MM.1S (cell line): Measurements from ENCODE around the gene TFR2.

Experiments
- DNase-seq: peaks from one replicate; pipeline ENCODE4 v3.0.0-alpha.2; 2015
- H2AFZ ChIP-seq: fragments of 300-600 bp; sonication (generic); 2 replicates; pipeline ENCODE4 v1.6.0; 2016; ENCODE audit warnings: antibody characterized with exemption, low read length
- H3F3A ChIP-seq: fragments of 300-600 bp; sonication (generic); 2 replicates; pipeline ENCODE4 v1.6.1; 2016; ENCODE audit warnings: mild to moderate bottlenecking, antibody characterized with exemption, low read length, moderate library complexity, mixed read lengths; ENCODE audit not compliant: insufficient read depth
- H3K27ac ChIP-seq: fragments of 300-600 bp; sonication (generic); 2 replicates; pipeline ENCODE4 v1.5.1; 2016; ENCODE audit warnings: mild to moderate bottlenecking, low read length
- H3K27me3 ChIP-seq: fragments of 300-600 bp; sonication (generic); replicated peaks from 2 replicates; pipeline ENCODE4 v1.6.0; 2016; ENCODE audit warnings: low read length; ENCODE audit not compliant: insufficient read depth
- H3K36me3 ChIP-seq: fragments of 300-600 bp; sonication (generic); replicated peaks from 2 replicates; pipeline ENCODE4 v1.6.1; 2016; ENCODE audit warnings: mild to moderate bottlenecking, low read length, mixed read lengths; ENCODE audit not compliant: insufficient read depth
- H3K4me1 ChIP-seq: fragments of 300-600 bp; sonication (generic); 2 replicates; pipeline ENCODE4 v1.6.1; 2016; ENCODE audit warnings: low read length, mixed read lengths
- H3K4me2 ChIP-seq: fragments of 300-600 bp; sonication (generic); 2 replicates; pipeline ENCODE4 v1.6.0; 2016; ENCODE audit warnings: low read depth, low read length
- H3K4me3 ChIP-seq: fragments of 300-600 bp; sonication (generic); 2 replicates; pipeline ENCODE4 v1.5.1; 2016; ENCODE audit warnings: low read length, mixed read lengths
- H3K79me2 ChIP-seq: fragments of 300-600 bp; sonication (generic); 2 replicates; pipeline ENCODE4 v1.6.1; 2016; ENCODE audit warnings: mixed run types, low read length, mixed read lengths
- H3K9ac ChIP-seq: fragments of 300-600 bp; sonication (generic); 2 replicates; pipeline ENCODE4 v1.6.1; 2016; ENCODE audit warnings: low read length, mixed read lengths
- H3K9me2 ChIP-seq: fragments of 300-600 bp; sonication (generic); replicated peaks from 2 replicates; pipeline ENCODE4 v1.6.1; 2016; ENCODE audit warnings: mild to moderate bottlenecking, low read length, mixed read lengths; ENCODE audit not compliant: insufficient read depth
- H3K9me3 ChIP-seq: fragments of 300-600 bp; sonication (generic); replicated peaks from 2 replicates; pipeline ENCODE4 v1.6.1; 2016; ENCODE audit warnings: mild to moderate bottlenecking, low read length, mixed read lengths; ENCODE audit not compliant: insufficient read depth
- H4K20me1 ChIP-seq: fragments of 300-600 bp; sonication (generic); 2 replicates; pipeline ENCODE4 v1.6.1; 2016; ENCODE audit warnings: mild to moderate bottlenecking, low read length, moderate library complexity, mixed read lengths; ENCODE audit not compliant: insufficient read depth
- CTCF ChIP-seq: fragments of 300-600 bp; sonication (generic); IDR thresholded peaks from 2 replicates; pipeline ENCODE4 v1.5.1; 2016; ENCODE audit warnings: antibody characterized with exemption, low read length, mixed read lengths
- EZH2 ChIP-seq: fragments of 300-600 bp; sonication (generic); optimal IDR thresholded peaks from 2 replicates; pipeline ENCODE3; 2017; ENCODE audit warnings: low read depth, mild to moderate bottlenecking, antibody characterized with exemption, low read length, mixed read lengths
- EZH2phosphoT487 ChIP-seq: fragments of 300-600 bp; sonication (generic); IDR thresholded peaks from 2 replicates; pipeline ENCODE4 v1.6.1; 2018; ENCODE audit warnings: antibody characterized with exemption, low read length

The TFR2 gene

DNA sequence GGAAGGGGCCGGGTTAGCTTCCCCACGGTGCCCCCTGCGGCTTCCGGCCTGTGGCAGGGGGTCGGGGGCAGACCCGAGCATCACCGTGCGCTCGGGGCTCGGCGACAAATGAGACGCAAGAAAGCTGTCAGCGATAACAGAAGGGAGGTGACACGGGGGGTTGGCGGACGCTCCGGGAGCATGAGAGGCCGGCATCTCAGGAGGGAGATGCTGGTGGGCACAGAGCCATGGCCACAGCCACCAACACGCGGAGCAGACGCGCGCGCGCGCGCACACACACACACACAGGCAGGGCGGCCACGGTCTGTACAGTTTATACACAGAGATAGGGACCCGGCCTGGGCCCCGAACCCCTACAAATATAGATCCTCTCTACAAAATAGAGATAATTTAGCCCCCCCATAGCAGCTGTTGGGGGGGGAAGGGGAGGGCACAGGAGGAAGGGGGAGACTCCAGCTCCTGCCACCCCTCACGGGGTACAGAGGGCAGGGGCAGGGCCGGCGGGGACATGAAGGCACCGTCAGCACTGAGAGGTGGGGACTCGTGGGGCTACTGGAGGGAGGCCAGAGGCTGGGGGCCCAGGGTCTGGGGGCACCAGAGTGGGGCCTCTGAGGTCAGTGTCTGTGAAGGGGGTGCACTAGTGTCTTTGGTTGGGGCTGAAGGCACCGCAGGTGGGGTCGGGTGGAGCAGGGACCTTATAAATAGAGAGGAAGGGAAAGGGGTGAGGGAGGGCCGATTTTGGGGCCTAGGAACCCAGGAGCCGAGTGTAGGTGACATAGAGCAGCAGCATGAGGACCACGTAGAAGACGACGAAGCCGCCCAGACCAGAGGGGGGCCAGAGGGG is 66.8 kb downstream of the TFR2 start:
- Histone ChIP-seq H3K4me2 (no peak overlapping the region), H3F3A (no peaks in the 10 kb centered on the region), H3K79me2 (no peaks in the 10 kb centered on the region), H3K4me1 (no peaks in the 10 kb centered on the region), H3K9me2 (no peaks in the 10 kb centered on the region), H4K20me1 (no peaks in the 10 kb centered on the region), H3K9me3 (no peaks in the 10 kb centered on the region), H3K27ac (no peak overlapping the region), H2AFZ (no peak overlapping the region), H3K36me3 (no peaks in the 10 kb centered on the region), H3K27me3 (peaks cover 10% of the 10 kb centered on the region), H3K9ac (no peak overlapping the region), H3K4me3 (no peak overlapping the region)
- no peak for DNase-seq
- TF ChIP-seq EZH2phosphoT487 (no peak), CTCF (no peak), EZH2 (no peak)

- Histone ChIP-seq H3K9ac (no peak within 1 kb of the TSS), H3F3A (no peaks in the 10 kb centered on the region), H3K4me1 (no peaks in the 10 kb centered on the region), H3K27me3 (peaks cover 11% of the 10 kb centered on the region), H3K36me3 (no peaks in the 10 kb centered on the region), H4K20me1 (no peaks in the 10 kb centered on the region), H3K79me2 (no peaks in the 10 kb centered on the region), H3K9me2 (no peaks in the 10 kb centered on the region), H2AFZ (no peak within 1 kb of the TSS), H3K4me2 (no peak within 1 kb of the TSS), H3K27ac (no peak within 1 kb of the TSS), H3K9me3 (no peaks in the 10 kb centered on the region), H3K4me3 (no peak within 1 kb of the TSS)
- DNase-seq: no peak
- no peak for TF ChIP-seq EZH2
- TF ChIP-seq CTCF: no peak
- no peak for TF ChIP-seq EZH2phosphoT487
Observed at GRCh38 chr7:100573691-100574361, 67.5 kb downstream of the TFR2 start, which contains the start of gene SAP25. Gene SAP25, minus strand, starts transcription at chr7:100573900. Its CDS starts 158 bp downstream, at chr7:100573742.

DNA sequence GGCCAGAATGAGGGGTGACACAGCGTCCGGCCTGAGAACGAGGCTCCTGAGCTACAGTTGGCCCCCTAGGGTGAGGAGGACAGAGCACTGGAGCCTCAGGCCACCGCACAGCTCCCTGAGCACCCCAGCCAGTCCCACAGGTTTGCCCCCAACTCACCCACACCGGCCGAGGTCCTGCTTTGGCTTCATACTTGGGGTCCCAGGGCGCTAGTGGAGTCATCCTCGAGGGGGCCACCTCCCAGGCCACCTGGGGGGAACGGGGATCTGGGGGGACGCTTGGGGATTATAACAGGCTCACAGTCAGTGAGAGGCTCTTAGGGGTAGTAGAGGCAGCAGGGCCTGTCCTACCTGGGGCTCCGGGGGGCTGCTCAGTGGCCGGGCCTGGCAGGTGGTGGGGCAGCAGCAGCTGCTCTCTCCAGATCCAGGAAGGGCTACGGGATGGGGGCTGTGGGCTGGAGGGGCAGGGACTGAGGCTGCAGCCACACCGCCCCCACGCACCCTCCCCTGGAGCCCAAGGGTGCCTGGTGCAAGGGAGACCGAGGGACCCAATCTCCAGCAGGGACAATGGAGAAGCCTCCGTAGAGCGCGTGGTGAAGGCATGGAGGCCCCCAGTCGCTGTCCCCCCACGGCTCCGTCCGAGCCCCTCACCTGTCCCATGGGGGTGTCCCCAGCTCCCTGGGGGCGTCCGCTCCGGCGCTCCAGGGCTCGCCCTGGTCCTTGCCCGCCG is 68.2 kb downstream of the TFR2 start:
- no peaks in the 10 kb centered on the region for H3F3A ChIP-seq
- no peaks in the 10 kb centered on the region for H4K20me1 ChIP-seq
- H3K9ac ChIP-seq: no peak overlapping the region
- H3K9me3 ChIP-seq: no peaks in the 10 kb centered on the region
- no peaks in the 10 kb centered on the region for H3K9me2 ChIP-seq
- no peak overlapping the region for H3K27ac ChIP-seq
- peaks cover 11% of the 10 kb centered on the region for H3K27me3 ChIP-seq
- no peak overlapping the region for H3K4me2 ChIP-seq
- H3K79me2 ChIP-seq: no peaks in the 10 kb centered on the region
- DNase-seq: no peak
- H2AFZ ChIP-seq: no peak overlapping the region
- H3K4me3 ChIP-seq: no peak overlapping the region
- TF ChIP-seq CTCF: no peak
- no peak for TF ChIP-seq EZH2phosphoT487
- TF ChIP-seq EZH2: no peak
- no peaks in the 10 kb centered on the region for H3K36me3 ChIP-seq
- no peaks in the 10 kb centered on the region for H3K4me1 ChIP-seq
